T follicular helper cell (primary cell): ENCODE data around the gene DAGLA.

Experiments
- DNase-seq: peaks from one replicate; pipeline ENCODE4 v3.0.0-alpha.2; 2020; ENCODE audit warnings: low read depth

DAGLA gene

DNA sequence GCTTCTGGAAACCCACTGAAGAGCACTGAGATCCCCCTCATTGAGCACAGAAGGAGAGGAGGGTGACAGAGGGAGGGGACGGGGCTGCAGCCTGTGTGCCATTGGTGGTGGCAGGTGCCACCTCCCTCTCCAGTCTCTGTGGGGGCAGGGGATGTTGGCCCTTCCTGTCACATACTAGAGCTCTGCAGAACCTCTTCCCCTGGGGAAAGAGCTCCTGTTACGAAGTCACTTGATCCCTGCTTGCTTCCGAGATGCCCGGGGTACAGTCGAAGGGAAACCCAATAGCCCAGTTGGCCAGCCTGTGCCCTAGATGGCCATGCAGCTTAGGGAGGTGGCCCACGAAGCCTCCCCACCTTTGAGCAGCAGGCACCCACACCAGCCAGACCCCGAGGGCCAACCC, 29.4 kb downstream of the DAGLA start:
- DNase-seq: no peak

GRCh38 chr11:61710019-61710418, 29.8 kb downstream of the DAGLA start:
- no peak for DNase-seq

DNA sequence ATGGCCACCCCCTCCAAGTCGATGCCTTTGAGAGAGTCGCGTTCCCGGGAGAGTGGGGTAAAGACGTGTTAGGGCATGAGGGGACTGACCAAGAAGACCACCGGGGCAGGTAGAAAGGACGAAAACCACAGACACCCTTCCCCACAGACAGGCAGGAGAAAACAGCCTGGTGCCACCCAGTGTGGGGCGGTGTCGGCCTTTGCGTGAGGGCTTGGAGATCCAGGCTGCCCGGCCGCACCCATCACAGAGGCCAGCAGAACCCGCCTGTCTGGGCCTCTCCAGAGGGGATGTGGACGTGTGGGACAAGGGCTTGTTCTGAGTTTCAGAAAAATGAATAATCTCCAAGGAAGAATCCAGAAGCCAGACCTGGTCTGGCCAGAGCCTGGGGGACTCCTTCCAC, 30.8 kb downstream of the DAGLA start:
- no peak for DNase-seq

- DNase-seq: no peak
These were observed 31.3 kb downstream of the DAGLA start for GRCh38 chr11:61711498-61711897.

- no peak for DNase-seq
These were observed 32.1 kb downstream of the DAGLA start for GRCh38 chr11:61712314-61712713.

GRCh38 chr11:61712846-61713245, 32.7 kb downstream of the DAGLA start:
- no peak for DNase-seq

GRCh38 chr11:61713464-61713863, 33.3 kb downstream of the DAGLA start:
- no peak for DNase-seq

- DNase-seq: no peak
These were observed 33.7 kb downstream of the DAGLA start for GRCh38 chr11:61713906-61714305.

DNA sequence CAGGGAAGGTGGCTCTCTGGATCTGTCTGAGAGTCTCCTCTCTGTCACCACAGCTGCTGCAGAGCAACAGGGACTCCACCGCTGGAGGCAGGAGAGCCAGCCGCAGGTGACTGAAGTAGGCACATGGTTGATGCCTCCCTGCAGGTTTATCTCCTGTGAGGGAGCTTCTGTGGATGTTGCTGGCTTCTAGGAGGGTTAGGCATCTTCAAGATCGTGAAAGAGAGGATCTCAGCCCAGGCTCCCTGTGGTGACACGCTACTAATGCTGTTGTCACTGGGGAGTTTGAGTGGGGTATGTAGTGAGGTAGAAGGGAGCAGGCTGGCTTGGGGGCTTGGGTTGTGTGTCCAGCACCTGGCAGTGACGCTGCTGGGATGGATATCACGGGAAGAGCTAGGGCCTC, 34.1 kb downstream of the DAGLA start:
- no peak for DNase-seq

- no peak for DNase-seq
These were observed 34.7 kb downstream of the DAGLA start for GRCh38 chr11:61714916-61715315.

- no peak for DNase-seq
These were observed 35.7 kb downstream of the DAGLA start for GRCh38 chr11:61715867-61716266.

DNA sequence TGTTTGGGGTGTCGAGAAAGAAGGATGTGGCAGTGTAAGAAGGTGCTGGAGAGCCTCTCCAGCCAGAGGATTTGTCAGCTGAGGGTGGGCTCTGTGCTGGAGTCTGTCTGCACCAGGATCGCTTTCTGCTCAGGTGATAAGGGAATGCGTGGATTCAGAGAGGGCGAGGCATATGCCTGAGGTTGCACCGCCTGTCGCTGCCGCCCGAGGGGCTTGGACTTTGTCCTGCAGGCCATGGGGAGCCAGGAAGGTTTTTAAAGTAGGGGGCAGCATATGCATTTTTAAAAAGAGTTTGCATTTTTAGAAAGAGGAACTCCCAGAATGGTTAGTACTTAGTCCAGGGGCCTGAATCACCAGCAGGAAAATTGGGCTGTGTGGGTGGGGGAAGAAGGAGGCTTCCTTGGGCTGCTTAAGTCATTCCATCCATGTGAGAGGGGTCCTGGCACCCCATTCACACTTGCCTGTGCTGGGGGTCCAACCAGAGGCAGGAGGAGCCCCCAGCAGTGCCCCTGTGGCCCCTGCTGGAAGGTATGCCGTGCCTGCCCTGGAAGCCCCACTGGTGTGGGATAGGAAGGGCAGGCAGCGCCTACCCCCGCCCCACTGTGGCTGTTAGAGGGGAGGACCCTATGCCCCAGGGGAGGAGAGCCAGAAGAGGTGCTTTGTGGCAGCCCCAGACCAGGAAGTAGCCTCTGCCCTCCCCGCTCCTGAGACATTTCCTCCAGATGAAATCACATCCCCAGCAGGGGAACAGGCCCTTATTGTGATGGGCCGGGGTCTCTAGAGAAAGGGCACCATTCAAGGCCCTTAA, 36.5 kb downstream of the DAGLA start:
- no peak for DNase-seq

GRCh38 chr11:61717286-61718033, 37.3 kb downstream of the DAGLA start:
- DNase-seq: no peak

GRCh38 chr11:61718046-61718531, 37.9 kb downstream of the DAGLA start:
- no peak for DNase-seq

DNA sequence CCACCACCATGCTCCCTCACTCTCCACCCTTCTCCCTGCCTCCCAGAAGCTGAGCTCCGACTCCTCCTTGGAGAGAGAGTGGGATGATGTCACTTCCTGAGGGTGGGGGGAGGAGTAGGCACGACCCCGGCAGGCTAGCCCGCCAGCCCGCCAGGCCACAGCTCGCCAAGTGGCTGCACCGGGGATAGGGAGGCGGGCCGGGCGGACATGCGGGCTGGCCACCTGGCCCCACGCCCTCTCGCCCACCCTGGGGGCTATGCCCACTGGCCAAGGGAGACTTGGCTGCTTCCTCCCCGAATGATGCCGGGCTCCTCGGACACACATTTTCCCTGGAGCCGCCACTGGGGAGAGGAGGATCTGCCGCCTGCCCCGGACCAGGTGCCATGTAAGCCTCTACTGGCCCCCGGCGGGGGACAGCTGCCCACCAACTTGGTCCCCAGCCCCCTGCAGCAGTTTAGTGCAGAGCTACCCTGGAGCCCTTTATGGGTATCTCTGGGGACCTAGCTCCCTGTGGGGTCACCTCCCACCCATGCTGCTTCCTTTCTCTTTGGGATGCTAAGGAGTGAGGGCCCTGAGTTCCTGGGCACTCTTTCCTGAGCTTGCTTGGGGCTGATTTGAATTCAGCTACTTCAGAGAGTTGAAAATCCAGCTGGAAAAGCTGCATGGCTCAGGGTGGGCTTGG, 38.6 kb downstream of the DAGLA start:
- DNase-seq: no peak

DNA sequence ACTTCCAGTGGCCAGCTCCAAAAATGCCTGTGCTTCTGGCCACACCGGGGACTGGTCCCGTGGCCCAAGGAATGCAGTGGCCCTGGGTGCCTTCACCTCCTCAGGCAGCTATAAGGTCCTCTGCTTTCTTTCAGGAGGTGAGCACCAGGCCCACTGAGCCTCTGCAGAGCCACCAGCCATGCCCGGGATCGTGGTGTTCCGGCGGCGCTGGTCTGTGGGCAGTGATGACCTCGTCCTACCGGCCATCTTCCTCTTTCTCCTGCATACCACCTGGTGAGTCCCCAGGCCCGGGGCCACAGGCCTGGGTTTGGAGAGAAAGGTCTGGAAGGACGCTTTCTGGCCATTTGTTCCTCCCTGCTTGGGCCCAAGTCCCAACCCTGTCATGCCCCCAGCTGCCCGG, 39.8 kb downstream of the DAGLA start:
- DNase-seq: no peak

DNA sequence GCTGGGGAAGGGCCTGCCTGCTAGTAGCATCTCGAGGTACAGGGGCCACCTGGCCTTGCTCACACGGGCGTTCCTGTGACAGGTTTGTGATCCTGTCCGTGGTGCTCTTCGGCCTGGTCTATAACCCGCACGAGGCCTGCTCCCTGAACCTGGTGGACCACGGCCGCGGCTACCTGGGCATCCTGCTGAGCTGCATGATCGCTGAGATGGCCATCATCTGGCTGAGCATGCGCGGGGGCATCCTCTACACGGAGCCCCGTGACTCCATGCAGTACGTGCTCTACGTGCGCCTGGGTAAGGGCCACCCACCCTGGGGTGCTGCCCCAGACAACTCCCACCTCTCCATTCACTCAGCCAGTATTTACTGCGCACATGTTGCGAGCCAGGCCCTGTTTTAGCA, 40.4 kb downstream of the DAGLA start:
- DNase-seq: no peak

DNA sequence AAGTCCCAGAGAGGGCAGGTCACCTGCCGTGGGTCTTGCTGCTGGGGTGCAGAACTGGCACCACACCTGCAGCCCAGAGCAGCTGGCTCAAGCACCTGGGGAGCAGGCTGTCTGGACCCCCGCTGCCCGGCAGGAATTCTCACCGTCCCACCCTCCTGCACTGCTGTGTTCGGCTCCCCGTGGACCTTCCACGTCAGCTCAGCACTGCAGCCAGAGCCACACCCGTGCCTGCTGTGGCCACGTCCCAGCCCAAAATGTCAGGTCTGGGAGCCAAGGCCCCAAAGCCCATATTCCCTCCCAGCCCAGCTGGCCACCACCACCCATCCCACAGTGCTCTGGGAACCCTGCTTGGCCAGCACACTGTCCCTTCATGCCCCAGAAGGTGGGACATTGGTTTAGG, 44.2 kb downstream of the DAGLA start:
- no peak for DNase-seq

DNA sequence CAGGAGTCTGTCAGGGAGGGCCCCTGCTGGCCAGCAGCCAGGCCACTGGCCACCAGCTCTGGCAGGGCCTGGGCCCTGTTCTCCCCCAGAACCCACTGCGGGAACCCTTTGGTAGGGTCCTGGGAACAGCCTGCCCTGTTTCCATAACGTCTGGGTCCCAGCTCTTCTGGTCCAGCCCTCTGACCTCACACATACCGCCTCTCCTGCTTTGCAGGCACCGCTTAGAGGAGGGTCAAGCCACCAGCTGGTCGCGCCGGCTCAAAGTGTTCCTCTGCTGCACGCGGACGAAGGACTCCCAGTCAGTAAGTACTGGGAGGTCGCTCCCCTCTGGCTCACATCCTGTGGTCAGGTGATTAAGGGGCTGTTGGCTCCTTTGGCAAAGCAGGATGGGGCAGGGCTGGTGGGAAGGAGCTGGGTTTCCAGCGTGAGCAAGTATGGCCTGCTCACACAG, 45.6 kb downstream of the DAGLA start:
- DNase-seq: no peak

- no peak for DNase-seq
These were observed 46.6 kb downstream of the DAGLA start for GRCh38 chr11:61726775-61727174.

- DNase-seq: no peak
These were observed 47.2 kb downstream of the DAGLA start for GRCh38 chr11:61727401-61727811.

DNA sequence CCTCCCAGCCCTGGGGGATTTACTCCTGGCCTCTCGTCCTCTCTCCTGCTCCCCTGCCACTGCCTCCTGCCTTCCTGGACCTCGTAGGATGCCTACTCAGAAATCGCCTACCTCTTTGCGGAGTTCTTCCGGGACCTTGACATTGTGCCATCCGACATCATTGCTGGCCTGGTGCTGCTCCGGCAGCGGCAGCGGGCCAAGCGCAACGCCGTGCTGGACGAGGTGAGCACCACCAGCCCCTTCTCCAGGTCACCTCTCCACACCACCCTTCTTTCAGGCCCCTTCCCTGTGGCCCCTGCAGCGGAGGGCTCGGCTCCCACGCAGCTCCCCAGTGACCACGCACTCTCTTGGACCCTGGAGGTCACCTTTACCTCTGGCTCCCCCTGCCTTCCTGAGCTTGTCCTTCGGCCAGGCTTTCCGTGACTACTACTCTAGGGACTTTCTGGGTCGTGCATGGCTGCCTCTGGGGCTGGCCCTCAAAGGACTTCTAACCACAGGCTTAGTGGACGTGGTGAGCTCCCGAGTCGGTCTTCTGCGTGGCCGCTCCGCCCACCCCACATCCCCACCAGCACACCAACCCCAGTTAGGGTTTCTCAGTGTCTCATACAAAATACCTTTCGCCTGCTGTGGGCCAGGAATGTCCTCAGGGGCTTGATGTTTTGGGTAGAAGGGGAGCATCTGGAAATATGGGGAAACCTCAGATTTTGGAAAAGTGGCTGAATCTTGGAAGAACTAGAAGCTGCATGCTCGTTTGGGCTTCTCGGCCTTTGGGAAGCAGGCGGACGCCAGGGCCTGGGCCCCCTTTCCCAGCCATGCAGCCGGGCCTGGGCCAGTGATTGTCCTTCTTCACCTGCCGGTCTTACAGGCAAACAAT, 48.1 kb downstream of the DAGLA start:
- DNase-seq: no peak
